ENCODE data around the gene CYP46A1.

- no peak for TF ChIP-seq CTCF (IDR thresholded peaks at IDR 0.05)
- TF ChIP-seq POLR2A (IDR thresholded peaks at IDR 0.05): no peak
Observed at GRCh38 chr14:99677231-99678140, 6.6 kb upstream of the CYP46A1 start.

Data from uterus (tissue), 2 donors.